ENCODE data around the gene USP24.

USP24 gene

GRCh38 chr1:55073187-55073916 lies 141.8 kb downstream of the USP24 start:
- Histone ChIP-seq H3K27me3 (ENCODE audit: insufficient read depth, low read length) (no peaks in the 10 kb centered on the region), H3K4me1 (ENCODE audit: insufficient read depth, low read length) (no peaks in the 10 kb centered on the region), H3K4me3 (ENCODE audit: low read length) (no peak overlapping the region), H3K9ac (ENCODE audit: low read depth, low read length) (no peak overlapping the region), H3K36me3 (ENCODE audit: insufficient read depth, low read depth, low read length) (peaks cover 95% of the 10 kb centered on the region), H3K9me3 (ENCODE audit: insufficient read depth, low read depth, low read length) (no peaks in the 10 kb centered on the region), H3K27ac (ENCODE audit: low read length) (no peak overlapping the region)

- no peaks in the 10 kb centered on the region for H3K4me1 ChIP-seq (ENCODE audit: insufficient read depth, low read length)
- H3K36me3 ChIP-seq (ENCODE audit: insufficient read depth, low read depth, low read length): peaks cover 95% of the 10 kb centered on the region
- no peaks in the 10 kb centered on the region for H3K9me3 ChIP-seq (ENCODE audit: insufficient read depth, low read depth, low read length)
- no peak overlapping the region for H3K9ac ChIP-seq (ENCODE audit: low read depth, low read length)
- no peaks in the 10 kb centered on the region for H3K27me3 ChIP-seq (ENCODE audit: insufficient read depth, low read length)
- H3K4me3 ChIP-seq (ENCODE audit: low read length): no peak overlapping the region
- no peak overlapping the region for H3K27ac ChIP-seq (ENCODE audit: low read length)
Measured at GRCh38 chr1:55071477-55071876, 143.7 kb downstream of the USP24 start.

GRCh38 chr1:55070293-55071164 lies 144.6 kb downstream of the USP24 start:
- no peaks in the 10 kb centered on the region for H3K4me1 ChIP-seq (ENCODE audit: insufficient read depth, low read length)
- no peak overlapping the region for H3K4me3 ChIP-seq (ENCODE audit: low read length)
- H3K27ac ChIP-seq (ENCODE audit: low read length): no peak overlapping the region
- no peaks in the 10 kb centered on the region for H3K27me3 ChIP-seq (ENCODE audit: insufficient read depth, low read length)
- H3K9ac ChIP-seq (ENCODE audit: low read depth, low read length): no peak overlapping the region
- H3K9me3 ChIP-seq (ENCODE audit: insufficient read depth, low read depth, low read length): no peaks in the 10 kb centered on the region
- peaks cover 90% of the 10 kb centered on the region for H3K36me3 ChIP-seq (ENCODE audit: insufficient read depth, low read depth, low read length)

- no peaks in the 10 kb centered on the region for H3K27me3 ChIP-seq (ENCODE audit: insufficient read depth, low read length)
- H3K36me3 ChIP-seq (ENCODE audit: insufficient read depth, low read depth, low read length): peaks cover 79% of the 10 kb centered on the region
- no peak overlapping the region for H3K27ac ChIP-seq (ENCODE audit: low read length)
- no peaks in the 10 kb centered on the region for H3K9me3 ChIP-seq (ENCODE audit: insufficient read depth, low read depth, low read length)
- H3K4me1 ChIP-seq (ENCODE audit: insufficient read depth, low read length): no peaks in the 10 kb centered on the region
- no peak overlapping the region for H3K4me3 ChIP-seq (ENCODE audit: low read length)
- H3K9ac ChIP-seq (ENCODE audit: low read depth, low read length): no peak overlapping the region
Measured at GRCh38 chr1:55069280-55069679, 145.9 kb downstream of the USP24 start.

- peaks cover 72% of the 10 kb centered on the region for H3K36me3 ChIP-seq (ENCODE audit: insufficient read depth, low read depth, low read length)
- no peaks in the 10 kb centered on the region for H3K27me3 ChIP-seq (ENCODE audit: insufficient read depth, low read length)
- H3K4me1 ChIP-seq (ENCODE audit: insufficient read depth, low read length): no peaks in the 10 kb centered on the region
- no peak overlapping the region for H3K4me3 ChIP-seq (ENCODE audit: low read length)
- H3K9me3 ChIP-seq (ENCODE audit: insufficient read depth, low read depth, low read length): no peaks in the 10 kb centered on the region
- no peak overlapping the region for H3K27ac ChIP-seq (ENCODE audit: low read length)
- H3K9ac ChIP-seq (ENCODE audit: low read depth, low read length): no peak overlapping the region
Measured at GRCh38 chr1:55068638-55069037, 146.5 kb downstream of the USP24 start.

- no peak overlapping the region for H3K27ac ChIP-seq (ENCODE audit: low read length)
- peaks cover 65% of the 10 kb centered on the region for H3K36me3 ChIP-seq (ENCODE audit: insufficient read depth, low read depth, low read length)
Measured at GRCh38 chr1:55067914-55068313, 147.2 kb downstream of the USP24 start.

GRCh38 chr1:55067022-55067778 lies 148.0 kb downstream of the USP24 start:
- peaks cover 58% of the 10 kb centered on the region for H3K36me3 ChIP-seq (ENCODE audit: insufficient read depth, low read depth, low read length)
- no peak overlapping the region for H3K4me3 ChIP-seq (ENCODE audit: low read length)
- no peaks in the 10 kb centered on the region for H3K27me3 ChIP-seq (ENCODE audit: insufficient read depth, low read length)
- no peaks in the 10 kb centered on the region for H3K9me3 ChIP-seq (ENCODE audit: insufficient read depth, low read depth, low read length)
- H3K9ac ChIP-seq (ENCODE audit: low read depth, low read length): no peak overlapping the region
- H3K4me1 ChIP-seq (ENCODE audit: insufficient read depth, low read length): no peaks in the 10 kb centered on the region
- H3K27ac ChIP-seq (ENCODE audit: low read length): no peak overlapping the region

More at GRCh38 chr1:55067914-55068313, 147.2 kb downstream of the USP24 start:
- no peaks in the 10 kb centered on the region for H3K9me3 ChIP-seq (ENCODE audit: insufficient read depth, low read depth, low read length)
- H3K27me3 ChIP-seq (ENCODE audit: insufficient read depth, low read length): no peaks in the 10 kb centered on the region
- H3K4me3 ChIP-seq (ENCODE audit: low read length): no peak overlapping the region
- H3K9ac ChIP-seq (ENCODE audit: low read depth, low read length): no peak overlapping the region
- no peaks in the 10 kb centered on the region for H3K4me1 ChIP-seq (ENCODE audit: insufficient read depth, low read length)

- no peaks in the 10 kb centered on the region for H3K27me3 ChIP-seq (ENCODE audit: insufficient read depth, low read length)
- no peaks in the 10 kb centered on the region for H3K9me3 ChIP-seq (ENCODE audit: insufficient read depth, low read depth, low read length)
- no peak overlapping the region for H3K9ac ChIP-seq (ENCODE audit: low read depth, low read length)
- H3K4me3 ChIP-seq (ENCODE audit: low read length): no peak overlapping the region
- no peak overlapping the region for H3K27ac ChIP-seq (ENCODE audit: low read length)
- H3K36me3 ChIP-seq (ENCODE audit: insufficient read depth, low read depth, low read length): peaks cover 46% of the 10 kb centered on the region
- H3K4me1 ChIP-seq (ENCODE audit: insufficient read depth, low read length): no peaks in the 10 kb centered on the region
Measured at GRCh38 chr1:55065648-55066047, 149.5 kb downstream of the USP24 start.

GRCh38 chr1:55064861-55065263 lies 150.3 kb downstream of the USP24 start:
- H3K9me3 ChIP-seq (ENCODE audit: insufficient read depth, low read depth, low read length): no peaks in the 10 kb centered on the region
- H3K27me3 ChIP-seq (ENCODE audit: insufficient read depth, low read length): no peaks in the 10 kb centered on the region
- H3K4me1 ChIP-seq (ENCODE audit: insufficient read depth, low read length): no peaks in the 10 kb centered on the region
- no peak overlapping the region for H3K9ac ChIP-seq (ENCODE audit: low read depth, low read length)
- no peak overlapping the region for H3K4me3 ChIP-seq (ENCODE audit: low read length)
- H3K27ac ChIP-seq (ENCODE audit: low read length): no peak overlapping the region
- H3K36me3 ChIP-seq (ENCODE audit: insufficient read depth, low read depth, low read length): peaks cover 46% of the 10 kb centered on the region

GRCh38 chr1:55064071-55064581 lies 151.0 kb downstream of the USP24 start:
- H3K36me3 ChIP-seq (ENCODE audit: insufficient read depth, low read depth, low read length): peaks cover 42% of the 10 kb centered on the region
- no peaks in the 10 kb centered on the region for H3K27me3 ChIP-seq (ENCODE audit: insufficient read depth, low read length)
- no peaks in the 10 kb centered on the region for H3K4me1 ChIP-seq (ENCODE audit: insufficient read depth, low read length)
- H3K27ac ChIP-seq (ENCODE audit: low read length): no peak overlapping the region
- no peak overlapping the region for H3K4me3 ChIP-seq (ENCODE audit: low read length)
- no peak overlapping the region for H3K9ac ChIP-seq (ENCODE audit: low read depth, low read length)
- no peaks in the 10 kb centered on the region for H3K9me3 ChIP-seq (ENCODE audit: insufficient read depth, low read depth, low read length)

- H3K27me3 ChIP-seq (ENCODE audit: insufficient read depth, low read length): no peaks in the 10 kb centered on the region
- H3K27ac ChIP-seq (ENCODE audit: low read length): no peak overlapping the region
- H3K36me3 ChIP-seq (ENCODE audit: insufficient read depth, low read depth, low read length): peaks cover 40% of the 10 kb centered on the region
- H3K4me1 ChIP-seq (ENCODE audit: insufficient read depth, low read length): no peaks in the 10 kb centered on the region
- H3K9me3 ChIP-seq (ENCODE audit: insufficient read depth, low read depth, low read length): no peaks in the 10 kb centered on the region
- H3K4me3 ChIP-seq (ENCODE audit: low read length): no peak overlapping the region
- H3K9ac ChIP-seq (ENCODE audit: low read depth, low read length): no peak overlapping the region
Measured at GRCh38 chr1:55063577-55063942, 151.6 kb downstream of the USP24 start.
